Activated gamma-delta T cell treated with Interleukin-2 at 50 U/mL for 16 hours (primary cell): Measurements from ENCODE around the gene MITF.

Experiments
- DNase-seq: peaks from one replicate; pipeline ENCODE4 v3.0.0-alpha.2; 2020

The MITF gene

GRCh38 chr3:69983546-69984265 lies 244.4 kb downstream of the MITF start:
- no peak for DNase-seq

GRCh38 chr3:69985266-69985665 lies 246.0 kb downstream of the MITF start:
- no peak for DNase-seq

DNA sequence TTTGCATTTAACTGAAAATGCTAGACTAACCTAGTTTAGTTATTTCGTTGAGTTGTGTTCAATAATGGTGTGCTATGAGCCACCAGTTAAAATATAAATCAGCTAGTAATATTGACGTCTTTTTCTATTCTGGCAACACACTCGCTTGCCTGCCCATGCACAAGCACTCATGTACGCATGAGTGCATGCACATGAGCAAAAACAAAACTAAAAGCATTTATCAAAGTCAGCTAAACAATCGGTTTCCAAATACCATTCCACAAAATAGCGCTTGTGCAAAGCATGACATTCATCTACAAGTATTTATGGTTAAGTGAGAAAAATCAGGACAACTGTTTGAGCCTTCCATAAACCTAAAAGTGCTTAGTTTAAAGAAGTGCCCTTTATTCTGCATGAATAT lies 247.2 kb downstream of the MITF start:
- no peak for DNase-seq

GRCh38 chr3:69987833-69988232 lies 248.6 kb downstream of the MITF start:
- no peak for DNase-seq

DNA sequence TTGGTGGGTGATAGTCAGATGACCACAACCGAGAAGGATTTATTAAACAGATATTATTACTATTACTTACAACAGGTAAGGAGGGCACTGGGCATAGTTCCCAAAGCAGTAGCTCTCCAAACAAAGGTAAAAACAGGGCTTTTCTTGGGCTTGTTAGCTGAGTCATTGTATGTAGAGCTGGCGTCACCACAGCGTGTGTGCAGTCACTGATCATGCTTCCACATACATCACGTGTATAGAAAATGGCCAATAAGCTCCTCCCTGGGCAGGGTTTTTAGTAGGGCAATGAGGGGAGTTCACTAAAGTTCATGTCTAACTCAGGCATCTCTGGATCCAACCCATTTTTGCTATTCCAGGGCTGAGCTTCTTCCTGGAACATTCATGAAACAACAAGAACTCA lies 254.5 kb downstream of the MITF start:
- DNase-seq: no peak

DNA sequence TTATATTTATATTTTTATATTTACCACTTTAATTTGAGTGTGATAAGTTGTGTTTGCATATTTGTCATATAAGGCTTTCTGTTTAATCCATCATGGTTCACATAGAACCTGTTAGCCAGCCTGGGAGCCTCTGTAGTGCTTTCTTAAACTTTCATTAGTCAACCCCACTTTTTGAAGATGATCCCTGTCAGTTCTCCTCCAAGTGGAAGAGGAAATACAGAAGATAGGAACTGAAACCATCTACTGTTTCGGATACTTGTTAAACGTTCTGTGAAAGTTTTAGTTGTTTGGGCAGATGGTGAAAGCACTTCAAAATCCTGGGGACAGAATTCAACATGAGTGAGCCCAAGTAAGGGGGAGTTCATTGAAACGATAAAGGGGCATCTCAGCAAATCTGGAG lies 255.7 kb downstream of the MITF start:
- DNase-seq: no peak

DNA sequence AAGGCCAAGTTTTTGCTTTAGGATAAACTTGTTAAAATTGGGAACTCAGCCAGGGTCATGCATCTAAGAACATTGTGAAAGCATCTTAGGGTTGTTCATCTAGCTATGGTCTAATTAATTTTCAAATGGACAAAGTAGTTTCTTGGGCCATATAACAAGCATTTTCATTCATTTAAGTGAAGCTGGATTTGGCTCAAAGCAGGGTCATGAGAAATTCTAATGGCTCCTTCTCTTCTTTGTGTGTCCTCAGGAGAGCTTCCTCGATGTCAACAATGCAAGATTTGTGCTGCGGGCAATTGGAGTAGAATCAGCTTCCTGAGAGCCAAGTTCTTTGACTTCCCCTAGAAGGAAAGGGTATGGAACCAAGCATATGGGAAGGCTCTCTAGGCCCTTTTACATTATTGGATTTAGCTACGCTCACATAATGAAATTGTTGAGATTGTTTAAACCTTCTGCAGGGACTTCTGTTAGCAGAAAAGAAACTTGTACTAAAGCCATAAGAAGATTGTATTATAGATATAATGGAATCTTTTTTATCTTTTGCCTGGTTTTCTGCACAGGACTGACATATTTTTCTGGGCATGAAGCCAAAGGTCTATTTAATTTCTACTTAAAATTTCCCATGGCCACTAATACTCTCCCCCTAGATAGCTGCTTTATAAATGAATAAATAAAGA lies 258.5 kb downstream of the MITF start:
- no peak for DNase-seq

- no peak for DNase-seq
These were observed 259.5 kb downstream of the MITF start for GRCh38 chr3:69998759-69999139.

DNA sequence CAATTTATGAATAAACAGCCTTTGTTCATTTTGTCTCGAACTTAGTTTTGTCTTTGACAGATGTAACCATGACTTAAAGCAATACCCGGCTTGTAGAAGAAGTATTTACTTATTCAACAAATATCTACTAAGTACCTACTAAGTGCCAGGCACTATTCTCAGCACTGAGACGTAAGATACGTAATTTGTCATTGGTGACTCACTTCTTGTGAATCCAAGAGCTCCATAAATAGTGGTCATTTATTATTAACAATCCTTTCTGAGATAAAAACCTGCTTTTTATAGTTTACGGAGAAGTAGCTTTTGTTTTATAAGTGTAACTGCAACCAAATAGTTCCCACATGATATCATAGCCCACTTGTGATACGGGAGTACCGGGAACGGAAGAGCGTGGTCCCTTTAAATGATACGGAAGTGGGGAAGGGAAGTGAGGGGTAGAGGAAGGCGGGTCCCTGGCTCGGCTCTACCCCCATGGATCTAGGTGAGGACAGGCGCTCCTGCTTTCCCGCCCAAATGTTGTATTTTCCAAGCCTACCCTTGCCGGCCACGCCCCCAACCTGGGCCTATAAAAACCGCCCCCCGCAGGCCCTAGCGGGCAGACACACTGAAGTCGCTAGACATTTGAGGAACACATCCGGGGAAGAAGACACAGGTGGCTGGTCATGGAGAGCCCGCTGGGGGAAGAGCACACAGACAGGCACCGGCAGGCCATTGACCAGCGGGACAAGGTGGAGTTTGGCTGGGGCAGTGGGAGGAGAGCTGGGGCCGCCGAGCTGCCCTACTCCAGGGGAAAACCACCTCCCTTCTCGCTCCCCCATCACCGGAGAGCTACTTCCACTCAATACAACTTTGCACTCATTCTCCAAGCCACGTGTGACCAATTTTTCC lies 260.1 kb downstream of the MITF start, which contains the start of gene SAMMSON:
TSS of gene SAMMSON (plus strand) at position 594 of the 888 bp plus-strand sequence.
- DNase-seq: no peak

DNA sequence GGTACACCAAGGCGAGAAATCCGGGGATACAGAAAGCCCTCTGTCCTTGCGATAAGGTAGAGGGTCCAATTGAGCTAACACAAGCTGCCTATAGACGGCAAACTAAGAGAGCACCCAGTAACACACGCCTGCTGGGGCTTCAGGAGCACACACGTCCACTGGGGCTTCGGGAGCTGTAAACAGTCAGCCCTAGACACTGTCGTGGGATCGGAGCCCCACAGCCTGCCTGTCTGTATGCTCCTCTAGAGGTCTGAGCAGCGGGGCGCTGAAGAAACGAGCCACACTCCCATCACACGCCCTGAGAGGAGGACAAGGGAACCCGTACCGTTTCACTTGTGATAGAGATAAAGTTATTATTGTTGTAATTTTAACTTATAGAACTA lies 260.8 kb downstream of the MITF start:
- no peak for DNase-seq

DNA sequence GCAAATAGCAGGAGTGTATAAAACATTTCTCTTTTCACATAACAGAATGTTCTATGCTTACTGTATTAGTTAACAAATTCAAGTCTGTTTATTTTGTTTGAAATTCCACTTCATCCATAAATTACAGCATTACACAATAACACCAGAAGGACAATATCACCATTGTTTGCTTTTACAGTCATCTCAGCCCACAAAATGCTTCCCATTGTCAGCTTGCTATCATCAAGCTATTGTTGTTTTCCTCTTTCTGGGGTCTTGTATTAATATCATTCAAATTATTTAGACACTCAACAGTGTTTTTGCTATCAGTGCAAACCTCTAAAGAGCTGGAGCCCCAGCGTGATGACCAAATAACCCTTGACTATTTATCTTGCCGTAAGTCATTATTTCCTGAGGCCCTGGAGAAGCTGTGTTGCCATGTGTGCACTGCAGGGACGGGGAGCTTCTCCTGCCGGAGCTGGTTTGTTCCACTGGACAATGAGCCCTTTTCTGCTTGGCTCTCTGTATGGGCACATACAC lies 261.4 kb downstream of the MITF start:
- DNase-seq: no peak

- no peak for DNase-seq
These were observed 263.9 kb downstream of the MITF start for GRCh38 chr3:70003119-70003518.

DNA sequence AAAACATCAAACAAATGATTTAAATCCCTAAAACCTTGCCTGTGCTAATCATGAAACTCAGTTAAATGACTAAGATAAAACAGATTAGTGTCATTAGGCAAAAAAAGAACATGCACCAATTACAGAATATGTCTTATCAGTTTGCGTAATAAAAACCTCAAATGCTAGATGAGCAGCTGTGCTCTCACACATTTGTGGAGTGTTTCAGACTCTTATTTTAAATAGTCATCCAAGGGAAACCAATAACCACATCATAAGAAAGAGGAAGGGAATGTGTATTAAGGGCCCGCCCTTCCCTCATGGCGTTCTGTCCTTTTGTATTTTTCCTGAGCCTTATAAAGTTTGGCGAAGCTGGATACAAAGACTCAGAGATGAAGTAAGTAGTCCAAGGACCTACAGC lies 266.8 kb downstream of the MITF start:
- no peak for DNase-seq

DNA sequence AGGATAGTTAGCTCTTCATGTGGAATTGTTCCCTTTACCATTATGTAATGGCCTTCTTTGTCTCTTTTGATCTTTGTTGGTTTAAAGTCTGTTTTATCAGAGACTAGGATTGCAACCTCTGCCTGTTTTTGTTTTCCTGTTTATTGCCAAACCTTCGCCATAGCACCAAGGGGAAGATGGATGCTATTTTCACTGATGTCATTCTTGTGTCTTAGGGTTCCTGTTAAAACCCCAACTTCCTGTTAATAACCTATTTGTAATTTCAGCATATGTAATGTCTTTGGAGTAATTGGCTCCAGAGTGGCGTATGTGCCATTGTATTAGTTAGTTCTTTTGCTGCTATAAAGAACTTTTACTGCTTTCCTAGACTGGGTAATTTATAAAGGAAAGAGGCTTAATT lies 271.1 kb downstream of the MITF start:
- DNase-seq: no peak

- DNase-seq: no peak
These were observed 272.3 kb downstream of the MITF start for GRCh38 chr3:70011582-70011981.
